SU-DHL-6 (cell line): ENCODE data around the gene HPGDS.

ENCODE experiments used
- H2AFZ ChIP-seq: fragments of 200-600 bp; sonication (generic); 2 replicates; pipeline ENCODE4 v1.6.1; 2014; ENCODE audit warnings: low read depth, mild to moderate bottlenecking, moderate library complexity, mixed read lengths, antibody characterized with exemption, low read length; ENCODE audit not compliant: severe bottlenecking
- H3F3A ChIP-seq: fragments of 200-600 bp; shearing (Covaris generic); 2 replicates; pipeline ENCODE4 v1.6.0; 2016; ENCODE audit warnings: antibody characterized with exemption, mild to moderate bottlenecking; ENCODE audit not compliant: insufficient read depth
- H3K27ac ChIP-seq: fragments of 200-600 bp; sonication (generic); 2 replicates; pipeline ENCODE4 v1.5.1; 2016; ENCODE audit warnings: low read depth, mild to moderate bottlenecking, low read length, moderate library complexity, mixed read lengths
- H3K27me3 ChIP-seq: fragments of 200-600 bp; sonication (generic), shearing (Covaris generic); 2 replicates; pipeline ENCODE4 v1.6.0; 2014; ENCODE audit warnings: mild to moderate bottlenecking, low read length
- H3K36me3 ChIP-seq: fragments of 200-600 bp; sonication (generic); 2 replicates; pipeline ENCODE4 v1.6.1; 2014; ENCODE audit warnings: mild to moderate bottlenecking, low read length, mixed read lengths
- H3K4me2 ChIP-seq: fragments of 300-600, 200-600 bp; shearing (Covaris generic), sonication (generic); 2 replicates; pipeline ENCODE4 v1.6.0; 2014; ENCODE audit warnings: low read length, low read depth, mild to moderate bottlenecking; ENCODE audit not compliant: poor library complexity, severe bottlenecking
- H3K4me3 ChIP-seq: fragments of 200-600 bp; sonication (generic); 2 replicates; pipeline ENCODE4 v1.5.1; 2014; ENCODE audit warnings: antibody characterized with exemption, low read length, mild to moderate bottlenecking, mixed read lengths; ENCODE audit not compliant: insufficient read depth, poor library complexity, severe bottlenecking
- H3K79me2 ChIP-seq: fragments of 200-600 bp; sonication (generic); 2 replicates; pipeline ENCODE4 v1.6.1; 2014; ENCODE audit warnings: mild to moderate bottlenecking, low read length, moderate library complexity; ENCODE audit not compliant: insufficient read depth
- H3K9ac ChIP-seq: fragments of 200-600 bp; sonication (generic); 2 replicates; pipeline ENCODE4 v1.7.0; 2014; ENCODE audit warnings: mild to moderate bottlenecking, low read length
- H3K9me2 ChIP-seq: fragments of 200-600 bp; sonication (generic); replicated peaks from 2 replicates; pipeline ENCODE4 v1.6.1; 2014; ENCODE audit warnings: low read length; ENCODE audit not compliant: insufficient read depth
- H3K9me3 ChIP-seq: fragments of 200-600 bp; sonication (generic); 2 replicates; pipeline ENCODE4 v1.6.1; 2014; ENCODE audit warnings: low read length, mixed read lengths; ENCODE audit not compliant: insufficient read depth
- H4K20me1 ChIP-seq: fragments of 200-600 bp; sonication (generic); 2 replicates; pipeline ENCODE4 v1.6.1; 2014; ENCODE audit warnings: low read depth, mild to moderate bottlenecking, antibody characterized with exemption, low read length, moderate library complexity, mixed read lengths
- EZH2phosphoT487 ChIP-seq: fragments of 200-600 bp; sonication (generic), shearing (Covaris generic); conservative IDR thresholded peaks from 2 replicates; pipeline ENCODE4 v1.6.1; 2018; ENCODE audit warnings: mild to moderate bottlenecking, antibody characterized with exemption, low read length, moderate library complexity, mixed read lengths
- TF ChIP-seq, protein P1 (sequence below): fragments of 200-600 bp; sonication (generic); IDR thresholded peaks from one replicate; pipeline ENCODE4 v1.5.1; 2017; ENCODE audit warnings: antibody characterized with exemption, mild to moderate bottlenecking, low read length, moderate library complexity; ENCODE audit not compliant: insufficient read depth, poor library complexity, severe bottlenecking

Gene HPGDS

DNA sequence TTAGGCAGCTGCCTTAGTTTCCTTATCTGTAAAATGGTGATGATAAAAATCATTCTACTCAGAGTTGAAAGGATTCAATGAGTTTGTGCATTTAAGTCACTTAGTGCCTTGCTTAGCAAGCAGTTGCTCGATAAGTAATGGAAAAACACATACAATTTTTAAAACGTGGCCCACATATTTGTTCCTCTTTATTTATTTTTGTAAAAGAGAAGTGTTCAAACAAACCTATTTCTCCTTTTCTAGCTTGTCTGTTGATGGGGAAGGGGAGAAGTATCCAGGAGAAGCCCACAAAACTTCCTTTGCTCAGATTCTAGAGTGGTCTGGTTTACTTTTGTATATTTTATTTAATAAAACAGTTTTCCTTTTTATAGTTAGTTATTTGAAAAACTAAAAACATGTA lies 3.3 kb upstream of the HPGDS start:
- no peaks in the 10 kb centered on the region for H3F3A ChIP-seq
- no peaks in the 10 kb centered on the region for H4K20me1 ChIP-seq
- no peak overlapping the region for H3K4me2 ChIP-seq
- no peaks in the 10 kb centered on the region for H3K9me2 ChIP-seq
- no peak overlapping the region for H3K4me3 ChIP-seq
- no peaks in the 10 kb centered on the region for H3K27me3 ChIP-seq
- no peaks in the 10 kb centered on the region for H3K36me3 ChIP-seq
- H3K79me2 ChIP-seq: no peaks in the 10 kb centered on the region
- H3K27ac ChIP-seq: no peak overlapping the region
- H3K9me3 ChIP-seq: no peaks in the 10 kb centered on the region
- no peak overlapping the region for H3K9ac ChIP-seq
- TF ChIP-seq, protein P1, sequence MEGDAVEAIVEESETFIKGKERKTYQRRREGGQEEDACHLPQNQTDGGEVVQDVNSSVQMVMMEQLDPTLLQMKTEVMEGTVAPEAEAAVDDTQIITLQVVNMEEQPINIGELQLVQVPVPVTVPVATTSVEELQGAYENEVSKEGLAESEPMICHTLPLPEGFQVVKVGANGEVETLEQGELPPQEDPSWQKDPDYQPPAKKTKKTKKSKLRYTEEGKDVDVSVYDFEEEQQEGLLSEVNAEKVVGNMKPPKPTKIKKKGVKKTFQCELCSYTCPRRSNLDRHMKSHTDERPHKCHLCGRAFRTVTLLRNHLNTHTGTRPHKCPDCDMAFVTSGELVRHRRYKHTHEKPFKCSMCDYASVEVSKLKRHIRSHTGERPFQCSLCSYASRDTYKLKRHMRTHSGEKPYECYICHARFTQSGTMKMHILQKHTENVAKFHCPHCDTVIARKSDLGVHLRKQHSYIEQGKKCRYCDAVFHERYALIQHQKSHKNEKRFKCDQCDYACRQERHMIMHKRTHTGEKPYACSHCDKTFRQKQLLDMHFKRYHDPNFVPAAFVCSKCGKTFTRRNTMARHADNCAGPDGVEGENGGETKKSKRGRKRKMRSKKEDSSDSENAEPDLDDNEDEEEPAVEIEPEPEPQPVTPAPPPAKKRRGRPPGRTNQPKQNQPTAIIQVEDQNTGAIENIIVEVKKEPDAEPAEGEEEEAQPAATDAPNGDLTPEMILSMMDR: no peak
- TF ChIP-seq EZH2phosphoT487: no peak
- no peak overlapping the region for H2AFZ ChIP-seq

DNA sequence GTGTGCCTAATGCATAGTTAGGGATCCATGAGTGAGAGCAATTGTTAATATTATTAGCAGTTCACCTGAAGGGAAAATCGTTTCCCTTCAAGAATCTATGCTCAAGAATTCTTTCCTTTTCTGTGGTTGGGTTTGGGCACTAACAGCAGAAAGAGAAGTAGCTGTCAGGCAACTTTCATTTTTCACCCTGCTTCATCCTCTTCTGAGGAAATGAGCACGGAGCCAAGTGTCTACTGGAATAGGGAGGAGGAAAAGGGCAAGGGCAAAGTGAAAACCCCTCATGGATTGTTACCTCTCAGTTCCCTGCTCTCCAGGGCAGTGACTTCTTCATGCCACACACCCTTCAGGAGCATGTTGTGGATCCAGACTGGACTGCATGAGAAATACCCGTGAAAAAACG lies 2.6 kb upstream of the HPGDS start:
- no peaks in the 10 kb centered on the region for H3K79me2 ChIP-seq
- TF ChIP-seq, protein P1: no peak
- no peaks in the 10 kb centered on the region for H4K20me1 ChIP-seq
- no peaks in the 10 kb centered on the region for H3F3A ChIP-seq
- H3K9me2 ChIP-seq: no peaks in the 10 kb centered on the region
- no peak overlapping the region for H3K9ac ChIP-seq
- no peak overlapping the region for H3K27ac ChIP-seq
- no peaks in the 10 kb centered on the region for H3K36me3 ChIP-seq
- no peak overlapping the region for H3K4me2 ChIP-seq
- no peak overlapping the region for H2AFZ ChIP-seq
- H3K4me3 ChIP-seq: no peak overlapping the region
- H3K27me3 ChIP-seq: no peaks in the 10 kb centered on the region
- no peaks in the 10 kb centered on the region for H3K9me3 ChIP-seq

DNA sequence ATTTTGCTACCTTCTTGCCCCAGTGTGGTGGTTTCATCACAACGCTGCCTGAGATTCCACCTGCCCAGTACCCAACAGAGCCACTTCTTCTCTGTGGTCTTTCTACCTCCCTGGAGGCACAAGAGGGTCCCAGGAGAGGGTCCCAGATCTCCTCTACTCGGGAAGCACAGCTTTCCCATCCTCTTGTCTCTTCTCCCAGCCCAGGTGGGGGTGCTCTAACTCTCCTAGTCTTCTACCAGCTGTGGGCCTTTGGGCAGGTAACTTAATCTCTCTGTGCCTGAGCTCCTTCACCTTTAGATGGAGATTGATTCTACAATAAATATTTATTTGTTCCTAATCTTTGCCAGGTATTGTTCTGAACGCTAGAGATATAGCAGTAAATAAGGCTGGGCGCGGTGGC lies 1.8 kb upstream of the HPGDS start:
- no peak overlapping the region for H2AFZ ChIP-seq
- no peaks in the 10 kb centered on the region for H3K79me2 ChIP-seq

More for the DNA sequence above, 1.8 kb upstream of the HPGDS start:
- Histone ChIP-seq H4K20me1 (no peaks in the 10 kb centered on the region), H3K27ac (no peak overlapping the region), H3K9me3 (no peaks in the 10 kb centered on the region), H3K27me3 (no peaks in the 10 kb centered on the region), H3F3A (no peaks in the 10 kb centered on the region), H3K9me2 (no peaks in the 10 kb centered on the region), H3K4me2 (no peak overlapping the region), H3K36me3 (no peaks in the 10 kb centered on the region), H3K4me3 (no peak overlapping the region), H3K9ac (no peak overlapping the region)
- TF ChIP-seq, protein P1: no peak
- TF ChIP-seq EZH2phosphoT487: no peak
